ENCODE results near the gene MORC4.
"Not testable (repeated sequence)": the region's sequence is repeated elsewhere in the genome, so short reads cannot be mapped to it uniquely, and the experiment has no call there.

DNA sequence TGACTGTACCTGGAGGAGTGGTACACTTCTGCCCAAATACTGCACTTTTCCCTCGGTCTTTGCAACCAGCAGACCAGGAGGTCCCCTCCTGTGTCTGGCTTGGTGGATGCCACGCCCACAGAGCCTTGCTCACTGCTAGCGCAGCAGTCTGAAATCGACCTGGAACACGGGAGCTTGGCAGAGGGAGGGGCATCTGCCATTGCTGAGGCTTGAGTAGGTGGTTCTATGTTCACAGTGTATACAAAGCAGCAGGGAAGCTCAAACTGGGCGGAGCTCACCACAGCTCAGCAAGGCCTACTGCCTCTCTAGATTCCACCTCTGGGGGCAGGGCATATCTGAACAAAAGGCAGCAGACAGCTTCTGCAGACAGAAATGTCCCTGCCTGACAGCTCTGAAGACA, 33.5 kb downstream of the MORC4 start:
- TF ChIP-seq, protein P1, sequence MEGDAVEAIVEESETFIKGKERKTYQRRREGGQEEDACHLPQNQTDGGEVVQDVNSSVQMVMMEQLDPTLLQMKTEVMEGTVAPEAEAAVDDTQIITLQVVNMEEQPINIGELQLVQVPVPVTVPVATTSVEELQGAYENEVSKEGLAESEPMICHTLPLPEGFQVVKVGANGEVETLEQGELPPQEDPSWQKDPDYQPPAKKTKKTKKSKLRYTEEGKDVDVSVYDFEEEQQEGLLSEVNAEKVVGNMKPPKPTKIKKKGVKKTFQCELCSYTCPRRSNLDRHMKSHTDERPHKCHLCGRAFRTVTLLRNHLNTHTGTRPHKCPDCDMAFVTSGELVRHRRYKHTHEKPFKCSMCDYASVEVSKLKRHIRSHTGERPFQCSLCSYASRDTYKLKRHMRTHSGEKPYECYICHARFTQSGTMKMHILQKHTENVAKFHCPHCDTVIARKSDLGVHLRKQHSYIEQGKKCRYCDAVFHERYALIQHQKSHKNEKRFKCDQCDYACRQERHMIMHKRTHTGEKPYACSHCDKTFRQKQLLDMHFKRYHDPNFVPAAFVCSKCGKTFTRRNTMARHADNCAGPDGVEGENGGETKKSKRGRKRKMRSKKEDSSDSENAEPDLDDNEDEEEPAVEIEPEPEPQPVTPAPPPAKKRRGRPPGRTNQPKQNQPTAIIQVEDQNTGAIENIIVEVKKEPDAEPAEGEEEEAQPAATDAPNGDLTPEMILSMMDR (IDR thresholded peaks at IDR 0.05) = not testable (repeated sequence)
- TF ChIP-seq POLR2A (IDR thresholded peaks at IDR 0.05) = not testable (repeated sequence)

Data from heart left ventricle (tissue), 13 donors.